HG03354 (cell line): ENCODE measurements around the gene LRRC2.
"Not testable (repeated sequence)": the region's sequence is repeated elsewhere in the genome, so short reads cannot be mapped to it uniquely, and the experiment has no call there.

Experiments used
- ATAC-seq: cut with Tn5 transposase; IDR thresholded peaks from one replicate; pipeline ENCODE4 v1.9.1; 2021; ENCODE audit warnings: mild to moderate bottlenecking; ENCODE audit not compliant: unreplicated experiment, poor library complexity, severe bottlenecking

Gene LRRC2

GRCh38 chr3:46505953-46506352 is 60.1 kb downstream of the LRRC2 start:
- no peak for ATAC-seq

- ATAC-seq: no peak
These were observed 61.3 kb downstream of the LRRC2 start for GRCh38 chr3:46504789-46505188.

GRCh38 chr3:46503200-46503874 is 62.8 kb downstream of the LRRC2 start:
- ATAC-seq: no peak

- ATAC-seq: no peak
These were observed 64.4 kb downstream of the LRRC2 start for GRCh38 chr3:46501702-46502101.

GRCh38 chr3:46500656-46501635 is 65.2 kb downstream of the LRRC2 start:
- ATAC-seq: no peak

- ATAC-seq: no peak
These were observed 67.1 kb downstream of the LRRC2 start for GRCh38 chr3:46498916-46499519.

GRCh38 chr3:46497556-46498265 is 68.4 kb downstream of the LRRC2 start, which contains the start of gene RTP3:
TSS of gene RTP3 (plus strand) at chr3:46497976. CDS start at chr3:46498063, 87 bp downstream.
- no peak for ATAC-seq

- ATAC-seq: no peak
These were observed 69.2 kb downstream of the LRRC2 start for GRCh38 chr3:46496746-46497555.

- ATAC-seq: no peak
These were observed 70.1 kb downstream of the LRRC2 start for GRCh38 chr3:46495901-46496456.

GRCh38 chr3:46494491-46494890 is 71.6 kb downstream of the LRRC2 start:
- ATAC-seq: not testable (repeated sequence)

- ATAC-seq: no peak
These were observed 73.1 kb downstream of the LRRC2 start for GRCh38 chr3:46492890-46493547.

- no peak for ATAC-seq
These were observed 74.7 kb downstream of the LRRC2 start for GRCh38 chr3:46491089-46492070.

- ATAC-seq: no peak
These were observed 75.6 kb downstream of the LRRC2 start for GRCh38 chr3:46490338-46491084.

GRCh38 chr3:46489875-46490274 is 76.2 kb downstream of the LRRC2 start:
- ATAC-seq: no peak

- no peak for ATAC-seq
These were observed 76.7 kb downstream of the LRRC2 start for GRCh38 chr3:46489381-46489780.

GRCh38 chr3:46488735-46489361 is 77.3 kb downstream of the LRRC2 start:
- ATAC-seq: peak; percentile 98
